GM10266 (cell line): ENCODE data around the gene ZBTB7C.

Source experiments
- DNase-seq: peaks from one replicate; pipeline ENCODE4 v3.0.0; 2012; ENCODE audit errors: extremely low spot score
- TF ChIP-seq, protein P1 (sequence below): IDR thresholded peaks from 2 replicates; pipeline ENCODE4 v1.5.1; 2012; ENCODE audit warnings: mild to moderate bottlenecking, low read depth; ENCODE audit not compliant: control insufficient read depth, insufficient read depth; ENCODE audit errors: missing control alignments

ZBTB7C gene

DNA sequence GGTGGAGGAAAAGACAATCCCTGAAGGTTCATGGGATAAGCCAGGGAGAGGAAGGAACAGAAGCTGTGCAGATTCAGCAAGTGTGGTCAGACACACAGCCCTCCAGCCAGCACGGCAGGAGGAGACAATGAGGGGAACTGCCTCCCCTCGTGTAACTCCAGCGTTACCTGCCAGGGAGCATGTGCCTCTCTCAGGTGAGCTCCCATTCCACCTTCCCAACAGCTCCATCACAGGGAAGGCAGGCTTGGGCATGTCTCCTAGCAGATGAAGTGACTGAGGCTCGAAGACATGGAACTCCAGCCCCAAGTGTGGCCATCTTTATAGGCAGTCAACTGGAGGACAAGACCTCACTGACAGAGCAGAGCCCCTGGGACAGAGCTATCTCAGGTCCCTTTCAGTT is 47.4 kb downstream of the ZBTB7C start:
- no peak for DNase-seq
- TF ChIP-seq, protein P1, sequence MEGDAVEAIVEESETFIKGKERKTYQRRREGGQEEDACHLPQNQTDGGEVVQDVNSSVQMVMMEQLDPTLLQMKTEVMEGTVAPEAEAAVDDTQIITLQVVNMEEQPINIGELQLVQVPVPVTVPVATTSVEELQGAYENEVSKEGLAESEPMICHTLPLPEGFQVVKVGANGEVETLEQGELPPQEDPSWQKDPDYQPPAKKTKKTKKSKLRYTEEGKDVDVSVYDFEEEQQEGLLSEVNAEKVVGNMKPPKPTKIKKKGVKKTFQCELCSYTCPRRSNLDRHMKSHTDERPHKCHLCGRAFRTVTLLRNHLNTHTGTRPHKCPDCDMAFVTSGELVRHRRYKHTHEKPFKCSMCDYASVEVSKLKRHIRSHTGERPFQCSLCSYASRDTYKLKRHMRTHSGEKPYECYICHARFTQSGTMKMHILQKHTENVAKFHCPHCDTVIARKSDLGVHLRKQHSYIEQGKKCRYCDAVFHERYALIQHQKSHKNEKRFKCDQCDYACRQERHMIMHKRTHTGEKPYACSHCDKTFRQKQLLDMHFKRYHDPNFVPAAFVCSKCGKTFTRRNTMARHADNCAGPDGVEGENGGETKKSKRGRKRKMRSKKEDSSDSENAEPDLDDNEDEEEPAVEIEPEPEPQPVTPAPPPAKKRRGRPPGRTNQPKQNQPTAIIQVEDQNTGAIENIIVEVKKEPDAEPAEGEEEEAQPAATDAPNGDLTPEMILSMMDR = no peak

DNA sequence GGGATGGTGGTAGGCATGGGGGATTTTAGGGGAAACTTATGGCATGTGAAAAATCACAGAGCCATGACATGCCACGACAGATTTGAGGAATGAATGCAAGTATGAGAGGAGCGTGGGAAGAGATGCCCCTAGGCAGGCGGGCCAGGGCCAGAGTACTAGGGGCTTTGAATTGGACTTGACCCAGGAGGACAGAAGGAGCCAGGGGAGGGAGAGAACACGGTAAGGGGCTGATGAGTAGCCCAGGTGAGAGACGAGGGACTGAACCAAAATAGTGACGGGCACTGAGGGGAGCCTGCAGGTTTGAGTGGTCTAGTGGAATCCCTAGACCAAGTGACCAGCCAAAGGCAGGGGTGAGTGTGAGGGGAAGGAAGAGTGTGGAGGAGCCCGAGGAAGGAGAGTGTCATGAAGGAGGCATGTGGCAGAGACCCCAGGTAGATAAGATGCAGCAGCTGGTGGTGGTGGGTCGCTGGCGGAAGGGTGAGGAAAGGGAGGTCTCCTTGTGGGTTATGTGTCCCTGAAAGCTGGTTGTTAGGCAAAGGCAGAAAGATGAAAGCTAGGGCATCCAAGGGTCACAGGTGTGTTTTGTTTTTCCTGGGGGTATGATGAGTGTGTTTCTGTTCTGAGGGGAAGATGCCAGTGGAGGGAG is 48.7 kb downstream of the ZBTB7C start:
- DNase-seq = no peak
- TF ChIP-seq, protein P1 = no peak

DNA sequence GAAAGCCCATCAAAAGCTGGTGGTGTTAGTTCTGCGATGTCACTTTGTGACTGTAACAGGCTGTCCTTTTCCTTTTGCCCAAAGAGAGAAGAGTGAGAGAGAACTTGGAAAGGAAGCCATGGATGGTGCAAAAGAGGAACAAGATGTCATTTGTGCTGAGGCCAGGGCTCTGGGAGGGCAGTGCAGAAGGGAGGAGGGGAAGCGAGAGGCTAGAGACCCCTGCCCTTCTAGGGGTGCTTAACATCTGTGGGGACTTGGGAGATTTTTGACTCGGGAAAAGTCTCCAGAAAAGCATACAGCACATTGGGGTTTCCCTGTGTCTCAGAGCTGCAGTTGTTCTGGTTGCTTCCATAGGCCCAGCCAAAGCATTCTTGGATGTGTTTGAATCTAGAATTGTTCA is 49.6 kb downstream of the ZBTB7C start:
- TF ChIP-seq, protein P1 = no peak
- no peak for DNase-seq

DNA sequence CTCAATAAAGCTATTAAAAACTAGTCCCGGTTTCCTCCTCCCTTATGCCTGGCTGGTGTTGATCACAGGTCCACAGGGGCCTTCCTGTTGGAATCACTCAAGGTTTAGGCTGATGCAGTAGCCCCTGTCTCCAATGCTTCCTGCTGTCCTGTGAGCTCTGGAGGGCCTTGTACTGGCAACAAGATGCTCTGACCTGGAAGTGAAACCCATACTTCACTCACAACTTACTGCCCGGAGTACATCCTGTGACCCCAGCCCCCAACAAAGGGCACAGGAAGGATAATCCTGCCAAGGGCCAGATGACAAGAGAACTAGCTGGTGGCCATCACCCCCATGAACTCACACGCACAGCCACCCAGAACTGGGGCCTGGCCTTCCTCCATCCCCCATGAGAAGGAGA is 50.3 kb downstream of the ZBTB7C start:
- TF ChIP-seq, protein P1 = no peak
- DNase-seq = no peak

DNA sequence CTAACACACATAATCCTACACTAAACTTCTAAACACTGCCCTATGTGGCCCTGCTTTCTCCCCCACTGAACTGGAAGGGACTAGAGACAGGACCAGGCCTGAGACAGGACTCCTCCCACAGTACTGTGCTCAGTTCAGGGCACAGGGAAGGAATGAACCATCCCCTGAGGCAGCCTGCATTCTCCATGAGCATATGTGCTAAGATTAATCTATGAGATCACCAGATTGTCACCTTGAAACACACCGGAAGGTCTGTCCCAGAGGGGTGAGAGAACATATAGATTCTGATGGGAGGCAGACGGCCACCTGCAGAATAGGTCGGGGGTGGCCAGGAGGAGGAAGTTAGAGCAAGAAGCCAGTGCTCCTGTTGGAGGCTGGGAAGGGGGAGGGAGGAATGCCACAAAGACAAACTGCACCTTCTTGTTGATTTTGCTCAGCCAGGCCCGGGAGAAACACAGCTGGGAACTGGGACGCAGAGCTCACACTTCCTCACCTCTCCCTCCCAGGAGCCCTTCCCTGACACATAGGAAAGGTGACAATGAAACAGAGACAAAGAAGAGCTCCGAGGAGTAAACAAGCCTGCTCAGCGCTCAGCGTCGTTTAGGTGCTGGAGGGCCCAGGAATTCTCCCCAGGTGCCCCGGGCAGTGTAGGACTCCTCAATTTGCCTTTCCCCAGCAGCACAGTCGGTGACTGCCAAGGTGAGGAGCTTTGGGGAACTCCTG is 52.1 kb downstream of the ZBTB7C start:
- DNase-seq = no peak
- TF ChIP-seq, protein P1 = no peak

DNA sequence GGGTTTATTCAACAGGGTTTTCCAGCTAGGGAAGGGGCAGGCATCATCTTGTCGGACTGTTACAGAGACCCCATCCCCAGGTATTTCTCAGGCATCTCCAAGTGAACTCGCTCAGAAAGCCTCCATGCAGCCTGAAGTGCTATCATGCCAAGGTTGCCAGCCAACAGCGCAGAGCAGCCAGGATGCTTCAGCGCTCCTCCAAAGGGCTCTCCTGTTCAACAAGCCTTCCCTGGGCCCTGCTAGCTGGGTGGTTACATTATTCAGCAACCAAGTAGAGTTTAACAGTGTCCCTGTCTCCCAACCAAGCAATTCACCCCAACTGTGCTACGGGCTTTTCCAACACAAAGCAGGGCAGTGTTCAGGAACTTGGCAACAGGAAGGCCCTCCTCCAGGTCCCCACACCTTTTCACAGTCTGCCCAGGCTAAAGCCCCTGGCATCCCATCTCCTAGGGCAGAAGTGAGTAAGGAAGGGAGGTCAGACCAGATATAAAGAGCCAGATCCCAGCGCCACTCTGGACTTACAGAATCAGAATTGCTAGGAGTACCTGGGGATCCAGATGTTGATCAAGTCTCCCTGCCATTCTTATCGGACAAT is 52.9 kb downstream of the ZBTB7C start:
- DNase-seq = no peak
- TF ChIP-seq, protein P1 = no peak
